OCI-LY7 (cell line): ENCODE data around the gene RNF217.

Experiments
- CTCF ChIP-seq: fragments of 200-600 bp; sonication (generic); conservative IDR thresholded peaks from 2 replicates; pipeline ENCODE4 v1.5.1; 2014; ENCODE audit warnings: mild to moderate bottlenecking, antibody characterized with exemption, low read length, moderate library complexity, mixed read lengths
- EZH2phosphoT487 ChIP-seq: fragments of 200-600 bp; sonication (generic); IDR thresholded peaks from 2 replicates; pipeline ENCODE4 v1.6.1; 2018; ENCODE audit warnings: low read depth, borderline replicate concordance, mild to moderate bottlenecking, mixed run types, antibody characterized with exemption, low read length, moderate library complexity, mixed read lengths

GRCh38 chr6:124913056-124913455 lies 49.2 kb upstream of the RNF217 start:
- TF ChIP-seq CTCF = no peak
- no peak for TF ChIP-seq EZH2phosphoT487
